Measurements from ENCODE around the gene GNAQ. TPM values are rescaled to one million over a fixed set of nuclear protein-coding genes. Genes with fewer than 3 reads are reported as not detected.

GNAQ gene
- total RNA-seq, 4 donors from 2014 or later, result 64.0 to 80.4 (median 69.2) TPM

DNA sequence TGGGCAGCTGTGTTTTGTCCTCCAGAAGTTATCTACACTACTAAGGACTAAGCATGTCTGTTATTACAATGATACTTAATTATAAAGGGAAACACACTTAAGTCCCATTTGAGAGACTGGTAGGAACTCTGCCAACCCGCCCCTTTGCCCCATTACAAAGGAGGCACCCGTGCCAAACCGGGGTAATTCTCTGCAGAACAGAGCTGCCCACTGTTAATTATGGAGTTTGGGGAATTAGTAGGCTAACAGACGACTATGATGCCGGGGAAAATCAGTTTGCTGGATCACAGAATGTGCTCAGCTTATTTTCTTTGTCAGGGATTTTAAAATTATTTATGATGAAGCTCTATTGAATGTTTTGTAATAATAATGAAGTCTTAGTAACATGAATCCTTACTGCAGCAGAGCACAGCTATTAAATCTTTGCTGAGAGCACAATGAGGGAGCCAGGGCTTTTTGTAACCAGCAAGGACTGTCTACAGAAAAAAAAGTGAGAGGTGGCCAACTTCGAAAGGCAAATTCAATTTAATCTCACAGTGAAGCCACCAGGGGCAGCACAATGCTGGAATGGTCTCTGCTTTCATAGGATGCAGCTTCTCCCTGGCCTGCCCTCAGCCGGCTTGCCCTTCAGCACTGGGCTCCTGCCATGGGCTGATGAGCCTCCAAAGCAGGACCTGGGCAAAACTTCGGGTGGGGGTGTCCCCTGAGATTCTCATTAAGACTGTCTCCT, 134.5 kb downstream of the GNAQ start:
- Histone ChIP-seq H3K9me3 (no peaks in the 10 kb centered on the region), H3K4me1 (peaks cover 6 to 18% (median 17%) of the 10 kb centered on the region in 4 donors), H3K4me3 (no peak overlapping the region), H3K27ac (replicated peaks in 1 of 4) (peak overlapping the region in 3 of 4 donors; percentile 17 to 33 (median 31)), H3K36me3 (no peaks in the 10 kb centered on the region), H3K27me3 (no peaks in the 10 kb centered on the region)
- DNase-seq (ENCODE audit: extremely low spot score), result no peak
- WGBS, result 53% methylated on average over 8 of the region's 8 CpGs
- TF ChIP-seq POLR2A (IDR thresholded peaks at IDR 0.05; ENCODE audit: low read depth), result no peak
- peak in 1 of 3 experiments; percentile 31 for TF ChIP-seq CTCF (IDR thresholded peaks at IDR 0.05)
- intact Hi-C loops (cut with DNase I), result no loop called here

DNA sequence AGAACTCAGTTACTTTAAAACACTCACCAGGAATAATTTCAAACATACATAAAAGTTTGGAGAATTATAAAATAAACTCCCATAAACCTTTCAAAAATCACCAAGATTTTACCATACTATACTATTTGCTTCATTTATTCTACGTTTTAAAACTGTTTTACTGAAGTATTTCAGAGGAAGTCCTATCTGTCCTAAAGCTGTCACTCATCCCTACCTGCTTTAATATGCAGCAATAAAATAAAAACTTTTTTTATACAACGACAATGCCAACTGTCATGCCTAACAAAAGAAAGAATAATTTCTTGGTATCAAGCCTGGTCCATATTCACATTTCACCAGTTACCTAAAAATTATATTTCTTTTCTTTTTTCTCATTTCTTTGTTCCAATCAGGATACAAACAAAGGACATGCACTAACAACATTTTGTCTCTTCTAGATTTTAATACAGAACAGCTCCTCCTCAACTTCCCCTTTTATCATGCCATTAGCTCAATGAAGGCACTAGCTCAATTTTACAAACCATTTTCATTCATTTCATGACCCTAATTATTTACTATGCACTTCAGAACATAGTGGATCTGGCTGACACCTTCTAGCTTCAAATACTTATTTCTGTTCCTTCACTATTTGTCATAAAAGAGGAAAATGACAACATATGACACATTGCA, 135.2 kb downstream of the GNAQ start:
- WGBS, result 69% methylated on average over 2 of the region's 2 CpGs
- Histone ChIP-seq H3K4me3 (no peak overlapping the region), H3K27me3 (no peaks in the 10 kb centered on the region), H3K9me3 (no peaks in the 10 kb centered on the region), H3K27ac (replicated peaks in 1 of 4) (no peak overlapping the region), H3K36me3 (no peaks in the 10 kb centered on the region), H3K4me1 (peaks cover 6 to 22% (median 17%) of the 10 kb centered on the region in 4 donors)
- no peak for TF ChIP-seq EP300 (IDR thresholded peaks at IDR 0.05)
- TF ChIP-seq CTCF (IDR thresholded peaks at IDR 0.05), result no peak
- no peak for TF ChIP-seq POLR2A (IDR thresholded peaks at IDR 0.05; ENCODE audit: low read depth)
- no peak for TF ChIP-seq POLR2AphosphoS5 (IDR thresholded peaks at IDR 0.05)
- no peak for DNase-seq (ENCODE audit: extremely low spot score)
- intact Hi-C loops (cut with DNase I), result no loop called here

DNA sequence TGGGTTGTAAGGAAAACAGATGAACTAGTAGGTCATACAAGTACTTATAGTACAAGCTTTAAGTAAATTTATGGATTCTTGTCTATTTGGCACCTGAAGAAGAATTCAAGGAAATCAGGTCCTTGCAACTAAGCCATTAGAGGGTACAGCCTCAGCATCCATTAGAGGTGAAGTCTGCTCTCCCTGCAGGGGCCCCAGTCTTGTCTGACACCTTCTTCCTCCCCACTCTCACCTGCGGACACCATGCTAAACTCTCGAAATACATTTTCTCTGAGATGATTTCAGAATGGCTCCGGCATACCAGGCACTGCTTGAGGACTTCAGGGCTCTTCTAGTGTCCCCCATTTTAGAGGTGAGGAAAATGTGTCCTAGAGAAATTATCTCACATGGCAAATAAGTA, 137.9 kb downstream of the GNAQ start:
- Histone ChIP-seq H3K27me3 (no peaks in the 10 kb centered on the region), H3K27ac (replicated peaks in 1 of 4) (no peak overlapping the region), H3K4me1 (peaks cover 6 to 22% (median 13%) of the 10 kb centered on the region in 4 donors), H3K36me3 (no peaks in the 10 kb centered on the region), H3K4me3 (no peak overlapping the region), H3K9me3 (no peaks in the 10 kb centered on the region)
- no peak for DNase-seq (ENCODE audit: extremely low spot score)
- intact Hi-C loops (cut with DNase I), result no loop called here
- WGBS, result 100% methylated on average over 3 of the region's 3 CpGs
- no peak for TF ChIP-seq POLR2AphosphoS5 (IDR thresholded peaks at IDR 0.05)
- no peak for TF ChIP-seq EP300 (IDR thresholded peaks at IDR 0.05)
- no peak for TF ChIP-seq CTCF (IDR thresholded peaks at IDR 0.05)
- no peak for TF ChIP-seq POLR2A (IDR thresholded peaks at IDR 0.05; ENCODE audit: low read depth)

DNA sequence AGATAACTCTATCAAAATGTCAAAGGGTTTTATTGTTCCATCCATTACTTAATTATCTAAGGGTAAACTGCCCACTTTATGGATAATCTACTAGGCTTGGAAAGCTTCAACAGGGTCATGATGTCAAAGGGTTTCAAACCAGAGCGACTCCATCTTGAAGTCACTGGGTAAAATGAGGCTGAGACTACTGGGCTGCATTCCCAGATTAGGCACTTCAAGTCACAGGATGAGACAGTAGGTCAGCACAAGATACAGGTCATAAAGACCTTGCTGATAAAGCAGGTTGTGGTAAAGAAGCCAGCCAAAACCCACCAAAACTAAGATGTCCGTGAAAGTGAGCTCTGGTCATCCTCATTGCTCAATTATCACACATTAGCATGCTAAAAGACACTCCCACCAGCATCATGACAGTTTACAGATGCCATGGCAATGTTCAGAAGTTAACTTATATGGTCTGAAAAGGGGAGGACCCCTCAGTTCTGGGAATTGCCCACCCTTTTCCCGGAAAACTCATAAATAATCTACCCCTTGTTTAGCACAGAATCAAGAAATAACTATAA, 138.6 kb downstream of the GNAQ start:
- Histone ChIP-seq H3K27ac (replicated peaks in 1 of 4) (no peak overlapping the region), H3K27me3 (no peaks in the 10 kb centered on the region), H3K4me1 (peaks cover 6 to 25% (median 16%) of the 10 kb centered on the region in 4 donors), H3K9me3 (no peaks in the 10 kb centered on the region), H3K36me3 (no peaks in the 10 kb centered on the region), H3K4me3 (no peak overlapping the region)
- no peak for DNase-seq (ENCODE audit: extremely low spot score)
- intact Hi-C loops (cut with DNase I), result no loop called here
- WGBS, result 94% methylated on average over 3 of the region's 3 CpGs
- TF ChIP-seq POLR2AphosphoS5 (IDR thresholded peaks at IDR 0.05) (no peak), CTCF (IDR thresholded peaks at IDR 0.05) (no peak), POLR2A (IDR thresholded peaks at IDR 0.05; ENCODE audit: low read depth) (no peak), EP300 (IDR thresholded peaks at IDR 0.05) (no peak)
